GM12878 (cell line): ENCODE results near the gene MAP2K1. TPM values are rescaled to one million over a fixed set of nuclear protein-coding genes. Genes with fewer than 3 reads are reported as not detected.

ENCODE experiments used
- ATAC-seq: fragments of 200-7000 bp; cut with Tn5 transposase; 3 replicates; pipeline ENCODE4 v1.9.1; 2020; ENCODE audit warnings: mild to moderate bottlenecking, moderate library complexity
- BruUV-seq: library from RNA; stranded (reverse); fragments of 400-500 nt; replicated peaks from 2 replicates; lab custom pipeline; 2021; lab: Mats Ljungman, UMichigan
- CTCF ChIA-PET: fragments of 300-600 bp; sonication (Branson Sonifier 250); formaldehyde crosslinking; extraction: SDS; loops from one replicate; lab custom pipeline; 2021; ENCODE audit warnings: inconsistent platforms; lab: Yijun Ruan, JAX
- POLR2A ChIA-PET: fragments of 350-600 bp; formaldehyde crosslinking; extraction: SDS; loops from one replicate; lab custom pipeline; 2021; ENCODE audit warnings: inconsistent platforms; lab: Charles Lee
- RAD21 ChIA-PET: fragments of 300-600 bp; sonication (Branson Sonifier 250); formaldehyde crosslinking; loops from one replicate; lab custom pipeline; 2023; ENCODE audit warnings: antibody characterized with exemption; ENCODE audit not compliant: unreplicated experiment; lab: Charles Lee
- SMC1A ChIA-PET: fragments of 300-600 bp; sonication (Branson Sonifier 250); formaldehyde crosslinking; loops from one replicate; lab custom pipeline; 2023; ENCODE audit not compliant: unreplicated experiment, uncharacterized antibody; lab: Charles Lee
- DNase-seq: peaks from one replicate; pipeline ENCODE4 v3.0.0-alpha.2; 2011; ENCODE audit warnings: low read depth, low spot score
- FAIRE-seq: peaks from 3 replicates; lab custom pipeline; 2011; peaks lifted over from hg19 to GRCh38; lab: Jason Lieb, UNC
- H2AFZ ChIP-seq: 2 replicates; pipeline ENCODE4 v1.6.0; 2011; ENCODE audit warnings: low read depth, low read length, control low read depth; ENCODE audit not compliant: control insufficient read depth
- H3K27ac ChIP-seq: 2 replicates; pipeline ENCODE4 v1.5.1; 2011; ENCODE audit warnings: control low read depth; ENCODE audit not compliant: control insufficient read depth, insufficient read depth
- H3K27me3 ChIP-seq, 2 experiments: replicated peaks in 1 of 2; 2 replicates each; pipeline versions ENCODE4 v1.6.0 to v1.6.1; 2011; ENCODE audit warnings: low read length in 1 of 2; ENCODE audit not compliant: control insufficient read depth in 2 of 2, insufficient read depth in 2 of 2
- H3K36me3 ChIP-seq, 2 experiments: 2 replicates each; pipeline ENCODE4 v1.5.1; 2011; ENCODE audit warnings: low read length in 1 of 2; ENCODE audit not compliant: control insufficient read depth in 2 of 2, insufficient read depth in 2 of 2
- H3K4me1 ChIP-seq: 2 replicates; pipeline ENCODE4 v1.6.1; 2011; ENCODE audit warnings: mild to moderate bottlenecking, low read length, moderate library complexity, mixed read lengths; ENCODE audit not compliant: control insufficient read depth, insufficient read depth
- H3K4me2 ChIP-seq: 2 replicates; pipeline ENCODE4 v1.6.0; 2011; ENCODE audit warnings: control low read depth; ENCODE audit not compliant: control insufficient read depth, insufficient read depth
- H3K4me3 ChIP-seq: fragments of 200-600 bp; sonication (generic); 2 replicates; pipeline ENCODE4 v1.5.1; 2016
- H3K79me2 ChIP-seq: 2 replicates; pipeline ENCODE4 v1.6.0; 2011; ENCODE audit warnings: low read length; ENCODE audit not compliant: control insufficient read depth, insufficient read depth
- H3K9ac ChIP-seq: 2 replicates; pipeline ENCODE4 v1.8.0; 2011; ENCODE audit warnings: low read length, control low read depth, mixed read lengths; ENCODE audit not compliant: control insufficient read depth, insufficient read depth
- H3K9me3 ChIP-seq: replicated peaks from 3 replicates; pipeline ENCODE4 v1.5.1; 2011; ENCODE audit warnings: mild to moderate bottlenecking, low read length; ENCODE audit not compliant: control insufficient read depth, insufficient read depth
- H4K20me1 ChIP-seq: 2 replicates; pipeline ENCODE4 v1.6.0; 2011; ENCODE audit not compliant: control insufficient read depth, insufficient read depth
- CBX5 ChIP-seq: sonication (generic); IDR thresholded peaks from 2 replicates; pipeline ENCODE4 v1.6.1; 2016; ENCODE audit warnings: low read depth, moderate library complexity, mild to moderate bottlenecking, inconsistent platforms
- EZH2 ChIP-seq: IDR thresholded peaks from 2 replicates; pipeline ENCODE4 v1.6.1; 2012; ENCODE audit warnings: low read depth, mild to moderate bottlenecking, control low read depth, inconsistent platforms, low read length, borderline replicate concordance; ENCODE audit not compliant: control insufficient read depth
- IKZF2 ChIP-seq, 2 experiments: fragments of 450-650 bp; IDR thresholded peaks; 2 replicates each; pipeline ENCODE4 v1.6.1; 2017; ENCODE audit warnings: mild to moderate bottlenecking in 2 of 2, moderate library complexity in 2 of 2
- KDM1A ChIP-seq: fragments of 200-600 bp; sonication (generic); IDR thresholded peaks from 2 replicates; pipeline ENCODE4 v1.6.1; 2016; ENCODE audit warnings: borderline replicate concordance
- MTA3 ChIP-seq: IDR thresholded peaks from 2 replicates; pipeline ENCODE4 v1.6.1; 2012; ENCODE audit warnings: low read length, inconsistent platforms, borderline replicate concordance
- PBX3 ChIP-seq: IDR thresholded peaks from 2 replicates; pipeline ENCODE4 v1.6.1; 2011; ENCODE audit warnings: mild to moderate bottlenecking, low read depth, low read length, moderate library complexity; ENCODE audit not compliant: insufficient replicate concordance
- RUNX3 ChIP-seq: IDR thresholded peaks from 2 replicates; pipeline ENCODE4 v1.6.1; 2012; ENCODE audit warnings: low read length, inconsistent platforms
- SMAD5 ChIP-seq: IDR thresholded peaks from 2 replicates; pipeline ENCODE4 v1.6.1; 2016; ENCODE audit warnings: antibody characterized with exemption, low read depth
- ZNF217 ChIP-seq: fragments of 450-650 bp; IDR thresholded peaks from 2 replicates; pipeline ENCODE4 v1.6.1; 2017; ENCODE audit warnings: antibody characterized with exemption, mild to moderate bottlenecking
- WGBS: methylation state at CpG from one replicate; pipeline ENCODE4 v1.1.6; 2016; ENCODE audit warnings: low lambda C conversion rate; ENCODE audit not compliant: insufficient replicate concordance, insufficient coverage; ENCODE audit errors: missing lambda C conversion rate; 5-methylcytosine and 5-hydroxymethylcytosine counted together
- in situ Hi-C: fragments of 300-500 bp; cut with MboI; formaldehyde crosslinking; loops from 9 replicates; pipeline ENCODE4 v1.14.3; 2018; ENCODE audit warnings: mixed read lengths
- intact Hi-C: fragments of 100-400 bp; cut with micrococcal nuclease; formaldehyde crosslinking; loops from one replicate; pipeline ENCODE4 v1.14.2; 2022; ENCODE audit not compliant: unreplicated experiment
- polyA plus RNA-seq, 11 experiments: library from polyadenylated mRNA; depleted of rRNA in 4 of 11; unstranded in 6 of 11; stranded (reverse) in 5 of 11; fragments of >200 nt; fragmentation: Nextera tagmentation in 4 of 11; fragmentation: Illumina TruSeq in 1 of 11; extraction: Ambion mirVana in 4 of 11; extraction: Trizol in 1 of 11; gene quantifications; 1 replicate in 1 of 11; 2 replicates in 10 of 11; pipeline versions ENCODE4 v1.2.1 to v1.2.3, GENCODE V29; 2011 to 2016; ENCODE audit warnings: inconsistent platforms in 2 of 11, missing spikeins in 2 of 11, low read depth in 1 of 11
- total RNA-seq, 4 experiments: library from RNA; depleted of rRNA in 3 of 4; stranded (reverse); fragments of >200 nt in 3 of 4; fragmentation: Illumina TruSeq in 1 of 4; extraction: Trizol in 1 of 4; gene quantifications; 2 replicates each; pipeline versions ENCODE4 v1.2.1 to v1.2.3, GENCODE V29; 2013 to 2021
- TF ChIP-seq, protein P1 (sequence below): IDR thresholded peaks from 2 replicates; pipeline ENCODE4 v1.6.1; 2012; ENCODE audit warnings: low read depth, low read length, improper control_type of control experiment
- TF ChIP-seq, protein P2 (sequence below): fragments of 450-650 bp; IDR thresholded peaks from 2 replicates; pipeline ENCODE4 v1.6.1; 2016; ENCODE audit warnings: mild to moderate bottlenecking, moderate library complexity, borderline replicate concordance
- TF ChIP-seq, protein P3 (sequence below): IDR thresholded peaks from 2 replicates; pipeline ENCODE4 v1.6.1; 2012; ENCODE audit warnings: low read depth, low read length, improper control_type of control experiment
- TF ChIP-seq, protein P4 (sequence below): fragments of 450-650 bp; IDR thresholded peaks from 2 replicates; pipeline ENCODE4 v1.6.1; 2017; ENCODE audit warnings: mild to moderate bottlenecking, low read depth, inconsistent platforms; ENCODE audit not compliant: poor library complexity, severe bottlenecking

MAP2K1 gene
- total and polyA plus RNA-seq, 10 of the 15 experiments (the other 5 are each of a cell fraction or from before 2014, with no cell fraction given), result 11.2 to 112 (median 56.6) TPM

DNA sequence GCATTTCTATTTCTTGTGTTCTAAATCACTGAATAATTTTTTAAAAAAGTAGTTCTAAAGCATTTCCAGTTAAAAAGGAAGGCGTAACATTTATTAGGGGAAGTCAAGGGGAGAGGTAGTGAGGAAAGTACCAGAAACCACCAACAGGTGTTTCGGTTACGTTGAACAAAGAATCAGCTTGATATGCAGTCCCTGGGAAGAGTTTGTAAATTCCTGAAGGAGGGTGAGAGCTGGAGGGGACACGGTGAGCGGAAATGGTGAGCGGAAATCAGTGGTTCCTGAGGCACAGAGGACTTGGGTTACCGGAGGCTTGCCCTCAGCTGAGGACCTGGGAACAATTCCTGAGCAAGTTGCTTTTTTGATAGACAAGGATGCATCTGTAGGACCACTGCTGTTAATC is 17.8 kb downstream of the MAP2K1 start:
- H3K36me3 ChIP-seq, result peaks cover 0 to under 1% of the 10 kb centered on the region in 2 experiments; a peak in 1 of 4 replicates
- 95% methylated on average over 7 of the region's 7 CpGs for WGBS
- no peaks in the 10 kb centered on the region for H3K9me3 ChIP-seq
- CTCF ChIA-PET, result interaction anchor here (0.6 to 6.0 kb wide), 14 partner anchors 9 to 441 kb away, joined by 3 to 69 read pairs (median 8); partner anchors contain the start of genes MAP2K1 and SNAPC5
- BruUV-seq, result no TSS peak
- DNase-seq (no peak), FAIRE-seq (peak; percentile 91), ATAC-seq (peak; percentile 29; the same call in 2 of the 3 replicates)
- peak overlapping the region; percentile 57 for H3K4me2 ChIP-seq
- no peak overlapping the region for H2AFZ ChIP-seq
- H3K4me1 ChIP-seq, result peaks cover 67% of the 10 kb centered on the region
- RAD21 ChIA-PET, result interaction anchor here (0.8 to 7.6 kb wide), 9 partner anchors 10 to 94 kb away, joined by 3 to 119 read pairs (median 11); partner anchors contain the start of genes MAP2K1 and SNAPC5
- H4K20me1 ChIP-seq, result peaks cover 4% of the 10 kb centered on the region
- SMC1A ChIA-PET, result interaction anchor here (1.2 to 8.2 kb wide), 12 partner anchors 9 to 483 kb away, joined by 3 to 95 read pairs (median 13); partner anchors contain the start of gene MAP2K1
- H3K27me3 ChIP-seq, result no peaks in the 10 kb centered on the region
- POLR2A ChIA-PET, result interaction anchor here (1.0 to 7.6 kb wide), 11 partner anchors 9 to 110 kb away, joined by 3 to 120 read pairs (median 6); partner anchors contain the start of genes MAP2K1, RPL4 and TIPIN
- H3K27ac ChIP-seq, result peak overlapping the region; percentile 75
- intact Hi-C loops (loop anchor here (2.0 kb wide), 1 partner anchor 14 kb away; no protein-coding TSS in a partner anchor), in situ Hi-C loops (no loop called here)
- peaks cover 98% of the 10 kb centered on the region for H3K79me2 ChIP-seq
- no peak overlapping the region for H3K9ac ChIP-seq
- H3K4me3 ChIP-seq, result peak overlapping the region; percentile 32; the same call in 1 of the 2 replicates
- TF ChIP-seq, protein P1, sequence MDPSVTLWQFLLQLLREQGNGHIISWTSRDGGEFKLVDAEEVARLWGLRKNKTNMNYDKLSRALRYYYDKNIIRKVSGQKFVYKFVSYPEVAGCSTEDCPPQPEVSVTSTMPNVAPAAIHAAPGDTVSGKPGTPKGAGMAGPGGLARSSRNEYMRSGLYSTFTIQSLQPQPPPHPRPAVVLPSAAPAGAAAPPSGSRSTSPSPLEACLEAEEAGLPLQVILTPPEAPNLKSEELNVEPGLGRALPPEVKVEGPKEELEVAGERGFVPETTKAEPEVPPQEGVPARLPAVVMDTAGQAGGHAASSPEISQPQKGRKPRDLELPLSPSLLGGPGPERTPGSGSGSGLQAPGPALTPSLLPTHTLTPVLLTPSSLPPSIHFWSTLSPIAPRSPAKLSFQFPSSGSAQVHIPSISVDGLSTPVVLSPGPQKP, result no peak
- TF ChIP-seq PBX3 (no peak), MTA3 (no peak), SMAD5 (no peak), IKZF2 (IDR thresholded peaks at IDR 0.05) (peak; percentile 72 to 78; a peak in 3 of 4 replicates), EZH2 (no peak), ZNF217 (no peak), RUNX3 (peak; percentile 76), CBX5 (no peak), KDM1A (no peak)
- TF ChIP-seq, protein P2, sequence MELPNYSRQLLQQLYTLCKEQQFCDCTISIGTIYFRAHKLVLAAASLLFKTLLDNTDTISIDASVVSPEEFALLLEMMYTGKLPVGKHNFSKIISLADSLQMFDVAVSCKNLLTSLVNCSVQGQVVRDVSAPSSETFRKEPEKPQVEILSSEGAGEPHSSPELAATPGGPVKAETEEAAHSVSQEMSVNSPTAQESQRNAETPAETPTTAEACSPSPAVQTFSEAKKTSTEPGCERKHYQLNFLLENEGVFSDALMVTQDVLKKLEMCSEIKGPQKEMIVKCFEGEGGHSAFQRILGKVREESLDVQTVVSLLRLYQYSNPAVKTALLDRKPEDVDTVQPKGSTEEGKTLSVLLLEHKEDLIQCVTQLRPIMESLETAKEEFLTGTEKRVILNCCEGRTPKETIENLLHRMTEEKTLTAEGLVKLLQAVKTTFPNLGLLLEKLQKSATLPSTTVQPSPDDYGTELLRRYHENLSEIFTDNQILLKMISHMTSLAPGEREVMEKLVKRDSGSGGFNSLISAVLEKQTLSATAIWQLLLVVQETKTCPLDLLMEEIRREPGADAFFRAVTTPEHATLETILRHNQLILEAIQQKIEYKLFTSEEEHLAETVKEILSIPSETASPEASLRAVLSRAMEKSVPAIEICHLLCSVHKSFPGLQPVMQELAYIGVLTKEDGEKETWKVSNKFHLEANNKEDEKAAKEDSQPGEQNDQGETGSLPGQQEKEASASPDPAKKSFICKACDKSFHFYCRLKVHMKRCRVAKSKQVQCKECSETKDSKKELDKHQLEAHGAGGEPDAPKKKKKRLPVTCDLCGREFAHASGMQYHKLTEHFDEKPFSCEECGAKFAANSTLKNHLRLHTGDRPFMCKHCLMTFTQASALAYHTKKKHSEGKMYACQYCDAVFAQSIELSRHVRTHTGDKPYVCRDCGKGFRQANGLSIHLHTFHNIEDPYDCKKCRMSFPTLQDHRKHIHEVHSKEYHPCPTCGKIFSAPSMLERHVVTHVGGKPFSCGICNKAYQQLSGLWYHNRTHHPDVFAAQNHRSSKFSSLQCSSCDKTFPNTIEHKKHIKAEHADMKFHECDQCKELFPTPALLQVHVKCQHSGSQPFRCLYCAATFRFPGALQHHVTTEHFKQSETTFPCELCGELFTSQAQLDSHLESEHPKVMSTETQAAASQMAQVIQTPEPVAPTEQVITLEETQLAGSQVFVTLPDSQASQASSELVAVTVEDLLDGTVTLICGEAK, result no peak
- TF ChIP-seq, protein P3, sequence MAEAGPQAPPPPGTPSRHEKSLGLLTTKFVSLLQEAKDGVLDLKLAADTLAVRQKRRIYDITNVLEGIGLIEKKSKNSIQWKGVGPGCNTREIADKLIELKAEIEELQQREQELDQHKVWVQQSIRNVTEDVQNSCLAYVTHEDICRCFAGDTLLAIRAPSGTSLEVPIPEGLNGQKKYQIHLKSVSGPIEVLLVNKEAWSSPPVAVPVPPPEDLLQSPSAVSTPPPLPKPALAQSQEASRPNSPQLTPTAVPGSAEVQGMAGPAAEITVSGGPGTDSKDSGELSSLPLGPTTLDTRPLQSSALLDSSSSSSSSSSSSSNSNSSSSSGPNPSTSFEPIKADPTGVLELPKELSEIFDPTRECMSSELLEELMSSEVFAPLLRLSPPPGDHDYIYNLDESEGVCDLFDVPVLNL, result no peak
- TF ChIP-seq, protein P4, sequence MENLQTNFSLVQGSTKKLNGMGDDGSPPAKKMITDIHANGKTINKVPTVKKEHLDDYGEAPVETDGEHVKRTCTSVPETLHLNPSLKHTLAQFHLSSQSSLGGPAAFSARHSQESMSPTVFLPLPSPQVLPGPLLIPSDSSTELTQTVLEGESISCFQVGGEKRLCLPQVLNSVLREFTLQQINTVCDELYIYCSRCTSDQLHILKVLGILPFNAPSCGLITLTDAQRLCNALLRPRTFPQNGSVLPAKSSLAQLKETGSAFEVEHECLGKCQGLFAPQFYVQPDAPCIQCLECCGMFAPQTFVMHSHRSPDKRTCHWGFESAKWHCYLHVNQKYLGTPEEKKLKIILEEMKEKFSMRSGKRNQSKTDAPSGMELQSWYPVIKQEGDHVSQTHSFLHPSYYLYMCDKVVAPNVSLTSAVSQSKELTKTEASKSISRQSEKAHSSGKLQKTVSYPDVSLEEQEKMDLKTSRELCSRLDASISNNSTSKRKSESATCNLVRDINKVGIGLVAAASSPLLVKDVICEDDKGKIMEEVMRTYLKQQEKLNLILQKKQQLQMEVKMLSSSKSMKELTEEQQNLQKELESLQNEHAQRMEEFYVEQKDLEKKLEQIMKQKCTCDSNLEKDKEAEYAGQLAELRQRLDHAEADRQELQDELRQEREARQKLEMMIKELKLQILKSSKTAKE, result no peak
